HL-60 (cell line): ENCODE results near the gene SMARCB1.

Experiments used
- DNase-seq, 2 experiments: peaks; one replicate each; pipeline ENCODE4 v3.0.0-alpha.2; 2010 to 2020; ENCODE audit warnings: low read depth in 1 of 2, low spot score in 1 of 2
- H3K27ac ChIP-seq: fragments of 250-450 bp; sonication (Bioruptor Pico); replicated peaks from 2 replicates; pipeline ENCODE4 v1.5.1; 2020; ENCODE audit warnings: mild to moderate bottlenecking, moderate library complexity
- H3K27me3 ChIP-seq: fragments of 250-450 bp; sonication (Bioruptor Pico); 2 replicates; pipeline ENCODE4 v1.5.1; 2021; ENCODE audit warnings: mild to moderate bottlenecking, moderate library complexity; ENCODE audit not compliant: insufficient read depth, poor library complexity, severe bottlenecking
- H3K4me3 ChIP-seq: replicated peaks from 2 replicates; pipeline ENCODE4 v1.5.1; 2011; ENCODE audit warnings: mild to moderate bottlenecking, control low read depth, low read length; ENCODE audit not compliant: insufficient read depth
- GABPA ChIP-seq: IDR thresholded peaks from 2 replicates; pipeline ENCODE4 v1.6.1; 2012; ENCODE audit warnings: low read depth
- POLR2AphosphoS5 ChIP-seq: IDR thresholded peaks from 2 replicates; pipeline ENCODE4 v1.6.1; 2012; ENCODE audit warnings: low read depth
- SPI1 ChIP-seq: IDR thresholded peaks from 2 replicates; pipeline ENCODE4 v1.6.1; 2012; ENCODE audit warnings: low read depth, mild to moderate bottlenecking, borderline replicate concordance
- TF ChIP-seq, protein P1 (sequence below): IDR thresholded peaks from one replicate; pipeline ENCODE4 v1.5.1; 2011; ENCODE audit warnings: low read length, control low read depth, inconsistent platforms; ENCODE audit not compliant: insufficient read depth
- TF ChIP-seq, protein P2 (sequence below): IDR thresholded peaks from 2 replicates; pipeline ENCODE4 v1.6.1; 2012; ENCODE audit warnings: low read depth; ENCODE audit not compliant: insufficient replicate concordance

SMARCB1 gene

DNA sequence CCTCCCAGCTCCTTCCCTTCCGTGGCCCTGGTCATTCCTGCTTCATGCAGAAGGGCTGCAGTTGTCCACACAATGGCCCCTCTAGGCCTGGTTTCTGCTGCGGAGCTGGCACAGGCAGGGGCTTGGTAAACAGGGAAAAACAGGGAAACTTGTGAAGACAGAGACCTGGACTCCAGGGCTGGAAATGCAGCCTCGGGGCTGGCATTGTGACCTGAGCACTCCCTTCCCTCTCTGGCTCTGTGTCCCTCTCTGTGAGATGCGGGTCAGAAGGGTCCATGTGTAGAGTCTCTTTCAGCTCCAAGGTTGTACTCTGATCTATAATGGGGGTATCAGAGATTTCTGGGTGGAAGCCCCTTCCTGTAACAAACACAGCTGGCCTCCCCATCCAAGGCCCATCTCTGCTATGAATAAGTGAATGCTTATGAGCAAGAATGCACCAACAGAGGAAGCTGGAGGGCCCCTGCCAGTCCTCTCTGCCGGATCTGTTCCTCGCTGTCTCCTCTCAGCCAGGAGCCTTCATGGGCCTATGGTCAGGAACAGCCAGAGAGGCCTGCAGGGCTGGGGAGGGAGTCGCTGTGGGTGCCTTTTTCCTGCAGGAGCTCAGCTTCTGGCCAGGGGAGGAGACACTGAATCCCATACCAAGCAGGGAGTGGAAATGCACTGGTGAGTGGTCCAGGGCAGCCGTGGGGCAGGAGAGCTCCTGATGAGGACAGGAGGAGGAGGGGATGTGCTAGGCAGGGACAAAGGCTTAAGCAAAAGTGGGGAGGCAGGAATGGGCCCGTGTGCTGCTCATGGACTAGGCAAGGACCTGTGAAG lies 58.7 kb downstream of the SMARCB1 start:
- no peaks in the 10 kb centered on the region for H3K27me3 ChIP-seq
- TF ChIP-seq, protein P1, sequence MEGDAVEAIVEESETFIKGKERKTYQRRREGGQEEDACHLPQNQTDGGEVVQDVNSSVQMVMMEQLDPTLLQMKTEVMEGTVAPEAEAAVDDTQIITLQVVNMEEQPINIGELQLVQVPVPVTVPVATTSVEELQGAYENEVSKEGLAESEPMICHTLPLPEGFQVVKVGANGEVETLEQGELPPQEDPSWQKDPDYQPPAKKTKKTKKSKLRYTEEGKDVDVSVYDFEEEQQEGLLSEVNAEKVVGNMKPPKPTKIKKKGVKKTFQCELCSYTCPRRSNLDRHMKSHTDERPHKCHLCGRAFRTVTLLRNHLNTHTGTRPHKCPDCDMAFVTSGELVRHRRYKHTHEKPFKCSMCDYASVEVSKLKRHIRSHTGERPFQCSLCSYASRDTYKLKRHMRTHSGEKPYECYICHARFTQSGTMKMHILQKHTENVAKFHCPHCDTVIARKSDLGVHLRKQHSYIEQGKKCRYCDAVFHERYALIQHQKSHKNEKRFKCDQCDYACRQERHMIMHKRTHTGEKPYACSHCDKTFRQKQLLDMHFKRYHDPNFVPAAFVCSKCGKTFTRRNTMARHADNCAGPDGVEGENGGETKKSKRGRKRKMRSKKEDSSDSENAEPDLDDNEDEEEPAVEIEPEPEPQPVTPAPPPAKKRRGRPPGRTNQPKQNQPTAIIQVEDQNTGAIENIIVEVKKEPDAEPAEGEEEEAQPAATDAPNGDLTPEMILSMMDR = no peak
- TF ChIP-seq SPI1 (no peak), POLR2AphosphoS5 (no peak), GABPA (no peak)
- TF ChIP-seq, protein P2, sequence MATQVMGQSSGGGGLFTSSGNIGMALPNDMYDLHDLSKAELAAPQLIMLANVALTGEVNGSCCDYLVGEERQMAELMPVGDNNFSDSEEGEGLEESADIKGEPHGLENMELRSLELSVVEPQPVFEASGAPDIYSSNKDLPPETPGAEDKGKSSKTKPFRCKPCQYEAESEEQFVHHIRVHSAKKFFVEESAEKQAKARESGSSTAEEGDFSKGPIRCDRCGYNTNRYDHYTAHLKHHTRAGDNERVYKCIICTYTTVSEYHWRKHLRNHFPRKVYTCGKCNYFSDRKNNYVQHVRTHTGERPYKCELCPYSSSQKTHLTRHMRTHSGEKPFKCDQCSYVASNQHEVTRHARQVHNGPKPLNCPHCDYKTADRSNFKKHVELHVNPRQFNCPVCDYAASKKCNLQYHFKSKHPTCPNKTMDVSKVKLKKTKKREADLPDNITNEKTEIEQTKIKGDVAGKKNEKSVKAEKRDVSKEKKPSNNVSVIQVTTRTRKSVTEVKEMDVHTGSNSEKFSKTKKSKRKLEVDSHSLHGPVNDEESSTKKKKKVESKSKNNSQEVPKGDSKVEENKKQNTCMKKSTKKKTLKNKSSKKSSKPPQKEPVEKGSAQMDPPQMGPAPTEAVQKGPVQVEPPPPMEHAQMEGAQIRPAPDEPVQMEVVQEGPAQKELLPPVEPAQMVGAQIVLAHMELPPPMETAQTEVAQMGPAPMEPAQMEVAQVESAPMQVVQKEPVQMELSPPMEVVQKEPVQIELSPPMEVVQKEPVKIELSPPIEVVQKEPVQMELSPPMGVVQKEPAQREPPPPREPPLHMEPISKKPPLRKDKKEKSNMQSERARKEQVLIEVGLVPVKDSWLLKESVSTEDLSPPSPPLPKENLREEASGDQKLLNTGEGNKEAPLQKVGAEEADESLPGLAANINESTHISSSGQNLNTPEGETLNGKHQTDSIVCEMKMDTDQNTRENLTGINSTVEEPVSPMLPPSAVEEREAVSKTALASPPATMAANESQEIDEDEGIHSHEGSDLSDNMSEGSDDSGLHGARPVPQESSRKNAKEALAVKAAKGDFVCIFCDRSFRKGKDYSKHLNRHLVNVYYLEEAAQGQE = no peak
- no peak overlapping the region for H3K4me3 ChIP-seq
- no peak for DNase-seq
- no peak overlapping the region for H3K27ac ChIP-seq

DNA sequence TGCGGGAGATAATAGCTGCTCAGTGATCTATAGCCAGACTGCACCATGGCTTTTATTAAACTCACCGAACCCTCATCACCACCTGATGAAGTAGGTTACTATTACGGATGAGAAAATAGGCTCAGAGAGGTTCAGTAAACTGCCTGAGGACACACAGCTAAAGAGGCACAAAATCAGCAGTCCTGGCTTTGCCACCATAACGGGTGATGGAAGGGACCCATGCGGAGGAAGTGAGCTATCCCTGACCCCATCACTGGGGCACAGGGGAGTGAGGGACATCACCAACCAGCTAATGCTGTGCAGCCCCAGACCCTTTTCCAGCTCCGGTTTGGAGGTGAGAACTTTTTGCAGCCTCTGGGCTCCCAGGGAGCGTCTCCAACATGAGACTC lies 59.3 kb downstream of the SMARCB1 start:
- no peak overlapping the region for H3K27ac ChIP-seq

DNA sequence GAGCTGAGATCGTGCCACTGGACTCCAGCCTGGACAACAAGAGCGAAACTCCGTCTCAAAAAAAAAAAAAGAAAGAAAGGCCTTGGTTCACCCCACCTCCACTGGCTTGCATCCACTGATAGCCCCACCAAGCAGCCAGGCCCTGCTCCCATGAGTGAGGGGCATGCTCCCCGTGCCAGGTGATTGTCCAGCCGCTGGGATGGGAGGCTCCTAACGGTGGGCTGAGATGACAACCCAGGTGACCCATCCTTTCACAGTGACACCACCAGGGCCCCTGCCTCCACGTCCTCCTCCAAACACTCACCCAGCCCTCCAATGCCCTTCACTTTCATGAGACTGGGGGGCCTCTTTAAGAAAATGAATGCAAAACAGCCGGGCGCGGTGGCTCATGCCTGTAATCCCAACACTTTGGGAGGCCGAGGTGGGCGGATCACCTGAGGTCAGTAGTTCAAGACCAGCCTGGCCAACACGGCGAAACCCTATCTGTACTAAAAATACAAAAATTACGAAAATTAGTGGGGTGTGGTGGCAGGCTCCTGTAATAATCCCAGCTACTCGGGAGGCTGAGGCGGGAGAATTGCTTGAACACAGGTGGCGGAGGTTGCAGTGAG lies 60.6 kb downstream of the SMARCB1 start:
- no peak overlapping the region for H3K4me3 ChIP-seq
- no peak overlapping the region for H3K27ac ChIP-seq
- TF ChIP-seq SPI1 (no peak), GABPA (no peak), POLR2AphosphoS5 (no peak)
- TF ChIP-seq, protein P1 = no peak
- TF ChIP-seq, protein P2 = no peak

More for the DNA sequence above, 59.3 kb downstream of the SMARCB1 start:
- TF ChIP-seq SPI1 = no peak
- TF ChIP-seq POLR2AphosphoS5 = no peak
- TF ChIP-seq, protein P2 = no peak
- no peak for TF ChIP-seq GABPA
- TF ChIP-seq, protein P1 = no peak
- no peak for DNase-seq
- no peak overlapping the region for H3K4me3 ChIP-seq
- H3K27me3 ChIP-seq = no peaks in the 10 kb centered on the region

More for the DNA sequence above, 60.6 kb downstream of the SMARCB1 start:
- no peak for DNase-seq
- H3K27me3 ChIP-seq = no peaks in the 10 kb centered on the region
